Measurements from ENCODE around the gene BEND7.
A peak's percentile ranks its signal among the peaks of the same experiment; 100 is the strongest.
"Not testable (repeated sequence)": the region's sequence is repeated elsewhere in the genome, so short reads cannot be mapped to it uniquely, and the experiment has no call there.

Gene BEND7

GRCh38 chr10:13417459-13418126, 111.2 kb downstream of the BEND7 start:
- no peak for DNase-seq

DNA sequence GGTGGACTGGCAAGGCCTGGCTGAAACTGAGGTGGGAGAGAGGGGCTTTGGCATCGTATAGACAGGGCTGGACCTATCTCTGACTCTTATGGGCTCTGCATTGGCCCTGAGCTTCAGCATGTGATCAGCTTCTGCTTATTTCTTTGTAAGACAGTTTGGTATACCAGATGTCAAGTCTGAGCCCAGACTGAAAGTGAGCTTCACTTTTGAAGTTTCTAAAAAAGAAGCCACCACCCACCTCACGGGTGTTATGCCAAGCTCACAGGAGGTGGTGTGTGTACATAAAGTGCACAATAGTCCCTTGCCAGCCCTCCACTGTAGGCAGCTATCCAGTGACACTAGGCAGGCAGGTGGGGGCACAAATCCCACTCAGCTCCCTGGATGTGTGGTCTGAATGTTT, 112.1 kb downstream of the BEND7 start:
- no peak for DNase-seq

GRCh38 chr10:13414855-13415254, 114.0 kb downstream of the BEND7 start:
- DNase-seq, result peak; percentile 59

DNA sequence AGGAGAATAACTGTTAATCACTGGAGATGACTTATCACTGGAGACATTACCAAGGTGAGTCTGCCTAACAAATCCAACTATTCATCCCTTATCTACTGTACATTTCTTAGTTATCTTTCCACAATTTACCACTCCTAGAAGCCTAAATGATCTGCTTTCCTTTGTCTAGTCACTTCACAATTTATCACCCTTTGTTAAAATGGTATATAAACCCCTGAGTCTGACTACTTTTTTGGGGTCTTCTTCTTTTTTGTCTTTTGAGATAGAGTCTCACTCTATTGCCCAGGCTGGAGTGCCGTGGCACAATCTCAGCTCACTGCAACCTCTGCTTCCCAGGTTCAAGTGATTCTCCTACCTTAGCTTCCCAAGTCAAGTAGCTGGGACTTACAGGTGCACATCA, 114.7 kb downstream of the BEND7 start:
- DNase-seq, result no peak

DNA sequence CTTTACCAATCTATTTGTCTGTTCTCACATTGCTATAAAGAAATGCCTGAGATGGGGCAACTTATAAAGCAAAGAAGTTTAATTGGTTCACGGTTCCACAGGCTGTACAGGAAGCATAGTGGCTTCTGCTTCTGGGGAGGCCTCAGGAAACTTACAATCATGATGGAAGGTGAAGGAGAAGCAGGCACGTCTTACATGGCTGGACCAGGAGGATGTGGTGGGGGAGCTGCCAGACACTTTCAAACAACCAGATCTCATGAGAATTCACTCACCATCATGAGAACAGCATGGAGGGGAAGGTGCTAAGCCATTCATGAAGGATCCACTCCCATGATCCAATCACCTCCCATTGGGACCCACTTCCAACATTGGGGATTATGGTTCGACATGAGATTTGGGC, 115.9 kb downstream of the BEND7 start:
- DNase-seq, result no peak

- peak; percentile 59 for DNase-seq
Measured at GRCh38 chr10:13404791-13405190, 124.0 kb downstream of the BEND7 start.

DNA sequence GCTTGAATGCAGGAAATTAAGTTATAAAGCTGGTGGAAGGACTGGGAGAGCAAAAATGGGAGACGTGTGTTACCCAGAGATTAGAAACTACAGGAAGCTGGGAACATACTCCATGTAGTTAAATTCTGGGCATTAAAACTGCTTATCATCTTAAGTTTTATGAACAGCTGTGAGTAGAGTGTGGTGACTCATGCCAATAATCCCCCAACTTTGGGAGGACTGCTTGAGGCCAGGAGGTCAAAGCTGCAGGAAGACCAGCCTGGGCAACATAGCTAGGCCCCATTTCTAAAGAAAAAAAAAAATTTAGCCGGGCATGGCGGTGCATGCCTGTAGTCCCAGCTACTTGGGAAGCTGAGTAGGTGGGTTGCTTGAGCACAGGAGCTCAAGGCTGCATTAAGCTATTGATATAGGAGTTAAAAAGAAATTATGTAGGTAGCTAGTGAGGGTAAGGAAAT, 124.5 kb downstream of the BEND7 start:
- peak; percentile 26 for DNase-seq

DNA sequence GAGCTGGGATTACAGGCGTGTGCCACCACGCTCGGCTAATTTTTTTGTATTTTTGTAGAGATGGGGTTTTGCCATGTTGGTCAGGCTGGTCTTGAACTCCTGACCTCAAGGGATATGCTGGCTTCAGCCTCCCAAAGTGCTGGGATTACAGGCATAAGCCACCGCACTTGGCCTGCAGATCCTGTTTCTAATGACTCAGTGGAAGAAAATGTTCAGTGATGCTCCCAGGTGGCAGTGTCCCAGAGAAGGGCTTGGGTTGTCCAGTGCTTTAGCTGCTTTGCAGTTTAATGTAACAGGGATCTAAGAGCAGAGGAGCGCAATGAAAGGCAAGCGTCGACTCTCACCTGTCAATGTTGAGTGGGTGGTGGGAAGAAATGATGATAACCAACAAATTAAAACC, 125.4 kb downstream of the BEND7 start:
- not testable (repeated sequence) for DNase-seq

DNA sequence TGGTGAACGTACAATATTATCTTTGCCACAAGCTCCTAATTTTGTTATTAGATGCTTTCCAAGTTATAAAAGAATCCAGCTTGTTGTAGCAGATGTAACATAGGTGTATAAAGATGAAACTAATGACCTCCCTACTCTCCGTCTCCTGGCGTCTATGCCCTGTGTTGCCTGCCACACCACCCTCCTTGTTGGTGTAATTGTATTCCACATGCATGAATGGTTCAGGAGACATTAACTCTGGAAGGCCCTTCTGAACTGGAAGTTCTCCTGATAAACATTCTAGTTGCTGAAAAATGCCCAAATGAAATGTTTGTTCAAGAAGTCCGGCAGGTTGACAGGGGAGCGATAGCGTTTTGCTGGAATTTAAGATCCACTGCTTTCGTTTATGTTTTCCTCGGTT, 126.8 kb downstream of the BEND7 start:
- DNase-seq, result no peak

GRCh38 chr10:13401142-13401541, 127.7 kb downstream of the BEND7 start:
- no peak for DNase-seq

DNA sequence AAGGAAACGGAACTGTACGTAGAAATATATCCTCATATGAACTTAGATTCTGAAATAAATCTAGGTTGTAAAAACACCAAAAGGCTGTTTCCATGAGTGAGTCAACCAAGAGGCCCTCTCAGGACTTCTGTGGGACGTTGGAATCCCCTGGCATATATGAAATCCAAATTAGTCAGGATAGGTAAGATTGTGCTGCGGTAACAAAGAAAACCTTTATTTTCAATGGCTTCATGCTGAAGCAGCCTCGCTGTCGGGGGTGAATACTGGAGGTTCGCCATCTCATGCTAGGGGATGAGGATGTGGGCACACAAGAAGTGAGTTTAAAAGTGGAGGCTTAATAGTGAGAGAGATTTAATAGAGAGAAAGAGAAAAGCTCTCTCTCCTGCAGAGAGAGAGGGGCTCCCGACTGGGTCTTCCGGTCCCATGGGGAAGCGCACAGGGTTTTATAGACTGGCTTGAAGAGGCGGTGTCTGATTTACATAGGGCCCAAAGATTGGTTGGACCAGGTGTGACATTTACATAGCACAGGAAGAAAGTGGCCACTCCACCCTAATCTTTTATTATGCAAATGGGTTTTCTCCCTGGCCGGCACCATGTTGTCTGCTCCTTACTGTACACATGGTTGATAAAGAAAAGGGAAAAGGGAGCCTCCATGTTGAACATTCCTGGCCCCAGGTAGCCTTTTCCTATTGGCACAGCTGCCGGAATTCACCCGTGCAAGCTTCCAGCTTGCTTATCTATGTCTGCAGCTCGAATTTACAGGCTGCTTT, 128.4 kb downstream of the BEND7 start:
- peak; percentile 17 for DNase-seq

DNA sequence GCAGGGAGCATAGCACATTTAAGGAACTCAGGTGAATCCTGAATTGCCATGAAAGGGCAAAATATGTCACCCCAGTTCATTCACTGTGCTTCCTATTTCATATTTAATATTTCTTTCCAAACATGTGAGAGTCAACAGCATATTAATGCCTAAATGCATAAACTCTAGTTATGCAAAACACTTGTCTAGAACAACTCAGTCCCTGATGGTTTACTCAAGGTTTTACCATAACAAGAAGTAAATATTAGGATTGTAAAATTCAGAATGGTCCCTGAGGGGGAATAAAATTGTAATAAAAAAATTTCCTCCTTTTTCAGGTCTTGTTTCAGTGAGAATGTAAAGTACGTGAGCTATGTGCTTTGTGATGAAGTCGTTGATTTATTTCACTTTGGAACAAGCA, 129.1 kb downstream of the BEND7 start:
- no peak for DNase-seq

- no peak for DNase-seq
Measured at GRCh38 chr10:13399236-13399635, 129.6 kb downstream of the BEND7 start.

DNA sequence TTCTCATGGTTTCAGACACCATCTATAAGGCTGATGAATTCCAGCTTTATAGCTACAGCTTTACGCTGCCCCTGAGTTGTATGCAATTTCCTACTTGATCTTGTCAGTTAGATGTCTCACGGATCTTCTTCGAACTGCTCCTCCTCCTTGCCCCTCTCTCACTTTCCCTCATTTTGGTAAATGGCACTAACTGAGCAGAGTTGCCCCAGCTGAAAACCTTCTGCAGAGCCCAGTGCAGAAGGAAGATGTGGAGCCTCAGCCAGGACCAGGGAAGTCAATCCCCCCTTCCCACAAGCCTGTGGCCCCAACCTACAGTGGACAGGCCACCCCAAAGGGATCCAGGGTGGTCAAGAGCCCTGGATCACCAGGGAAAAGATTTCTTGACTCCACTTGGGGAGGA, 131.8 kb downstream of the BEND7 start:
- DNase-seq, result no peak

DNA sequence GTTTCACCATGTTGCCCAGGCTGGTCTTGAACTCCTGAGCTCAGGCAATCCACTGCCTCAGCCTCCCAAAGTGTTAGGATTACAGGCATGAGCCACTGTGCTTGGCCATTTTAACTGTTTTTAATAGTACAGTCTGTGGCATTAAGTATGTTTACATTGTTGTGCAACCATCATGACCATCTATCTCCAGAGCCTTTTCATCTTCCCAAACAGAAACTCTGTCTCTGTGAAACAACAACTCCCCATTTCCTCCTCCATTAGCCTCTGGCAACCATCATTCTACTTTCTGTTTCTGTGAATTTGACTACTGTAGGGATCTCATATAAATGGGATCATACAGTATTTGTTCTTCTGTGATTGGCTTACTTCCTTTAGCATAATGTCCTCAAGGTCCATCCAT, 132.4 kb downstream of the BEND7 start:
- no peak for DNase-seq

- no peak for DNase-seq
Measured at GRCh38 chr10:13395540-13395939, 133.3 kb downstream of the BEND7 start.

- no peak for DNase-seq
Measured at GRCh38 chr10:13393640-13394039, 135.2 kb downstream of the BEND7 start.

- no peak for DNase-seq
Measured at GRCh38 chr10:13392701-13393100, 136.1 kb downstream of the BEND7 start.

Data from NCI-H82 (cell line).